AML-193 (cell line): Measurements from ENCODE around the gene LDLRAD4.

ENCODE experiments used
- DNase-seq, 2 experiments: peaks; one replicate each; lab custom pipeline; 2025; lab: John Stamatoyannopoulos, UW

Gene LDLRAD4

GRCh38 chr18:13265911-13266217 lies 47.3 kb downstream of the LDLRAD4 start:
- DNase-seq, result no peak

GRCh38 chr18:13266218-13267100 lies 47.9 kb downstream of the LDLRAD4 start:
- no peak for DNase-seq

- DNase-seq, result no peak
Measured at GRCh38 chr18:13267431-13267873, 48.9 kb downstream of the LDLRAD4 start.

GRCh38 chr18:13268158-13269012 lies 49.8 kb downstream of the LDLRAD4 start:
- DNase-seq, result no peak

GRCh38 chr18:13269013-13269280 lies 50.4 kb downstream of the LDLRAD4 start:
- DNase-seq, result no peak

GRCh38 chr18:13269521-13270011 lies 51.0 kb downstream of the LDLRAD4 start:
- no peak for DNase-seq

GRCh38 chr18:13270279-13270855 lies 51.8 kb downstream of the LDLRAD4 start:
- DNase-seq, result no peak

GRCh38 chr18:13271302-13271911 lies 52.8 kb downstream of the LDLRAD4 start:
- DNase-seq, result no peak

GRCh38 chr18:13272416-13272815 lies 53.9 kb downstream of the LDLRAD4 start:
- DNase-seq, result no peak

GRCh38 chr18:13273800-13274199 lies 55.2 kb downstream of the LDLRAD4 start:
- DNase-seq, result no peak

GRCh38 chr18:13275075-13275474 lies 56.5 kb downstream of the LDLRAD4 start:
- no peak for DNase-seq

GRCh38 chr18:13276530-13277520 lies 58.3 kb downstream of the LDLRAD4 start:
- no peak for DNase-seq

- no peak for DNase-seq
Measured at GRCh38 chr18:13278062-13278630, 59.6 kb downstream of the LDLRAD4 start.

GRCh38 chr18:13279181-13280069 lies 60.9 kb downstream of the LDLRAD4 start:
- no peak for DNase-seq

GRCh38 chr18:13280070-13280795 lies 61.7 kb downstream of the LDLRAD4 start:
- no peak for DNase-seq

GRCh38 chr18:13281406-13281805 lies 62.8 kb downstream of the LDLRAD4 start:
- DNase-seq, result no peak

GRCh38 chr18:13283746-13284145 lies 65.2 kb downstream of the LDLRAD4 start:
- DNase-seq, result no peak

GRCh38 chr18:13284330-13285027 lies 65.9 kb downstream of the LDLRAD4 start:
- DNase-seq, result no peak
